ENCODE measurements around the gene BCR. TPM values are rescaled to one million over a fixed set of nuclear protein-coding genes. Genes with fewer than 3 reads are reported as not detected.

BCR gene
- total and polyA plus RNA-seq, 2 of the 13 experiments (the other 11 are each of a cell fraction or from before 2014, with no cell fraction given): 19.9 to 33.6 TPM

DNA sequence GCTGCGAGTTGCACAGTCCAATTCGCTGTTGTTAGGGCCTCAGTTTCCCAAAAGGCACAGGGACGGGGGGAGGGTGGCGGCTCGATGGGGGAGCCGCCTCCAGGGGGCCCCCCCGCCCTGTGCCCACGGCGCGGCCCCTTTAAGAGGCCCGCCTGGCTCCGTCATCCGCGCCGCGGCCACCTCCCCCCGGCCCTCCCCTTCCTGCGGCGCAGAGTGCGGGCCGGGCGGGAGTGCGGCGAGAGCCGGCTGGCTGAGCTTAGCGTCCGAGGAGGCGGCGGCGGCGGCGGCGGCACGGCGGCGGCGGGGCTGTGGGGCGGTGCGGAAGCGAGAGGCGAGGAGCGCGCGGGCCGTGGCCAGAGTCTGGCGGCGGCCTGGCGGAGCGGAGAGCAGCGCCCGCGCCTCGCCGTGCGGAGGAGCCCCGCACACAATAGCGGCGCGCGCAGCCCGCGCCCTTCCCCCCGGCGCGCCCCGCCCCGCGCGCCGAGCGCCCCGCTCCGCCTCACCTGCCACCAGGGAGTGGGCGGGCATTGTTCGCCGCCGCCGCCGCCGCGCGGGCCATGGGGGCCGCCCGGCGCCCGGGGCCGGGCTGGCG lies at the start of gene BCR (continued):
- no peak for TF ChIP-seq ZNF121 (CRISPR knock-in tag; IDR thresholded peaks at IDR 0.05)
- TF ChIP-seq ZNF547 (CRISPR knock-in tag; IDR thresholded peaks at IDR 0.05): no peak
- no peak for TF ChIP-seq RFX1 (IDR thresholded peaks at IDR 0.05)
- no peak for TF ChIP-seq ZKSCAN5 (CRISPR knock-in tag; IDR thresholded peaks at IDR 0.05)
- peak; percentile 72 for TF ChIP-seq RBFOX2 (IDR thresholded peaks at IDR 0.05; ENCODE audit: low read depth, low read length)
- TF ChIP-seq MYC (CRISPR knock-in tag; IDR thresholded peaks at IDR 0.05; ENCODE audit: borderline replicate concordance): peak; percentile 33; the same call in 1 of the 2 replicates
- peak; percentile 77 for TF ChIP-seq SKI (IDR thresholded peaks at IDR 0.05; ENCODE audit: partially characterized antibody)
- no peak for TF ChIP-seq HNRNPL (IDR thresholded peaks at IDR 0.05; ENCODE audit: low read depth, low read length)
- no peak for TF ChIP-seq HOXA7 (CRISPR knock-in tag; IDR thresholded peaks at IDR 0.05)
- TF ChIP-seq, protein P1, sequence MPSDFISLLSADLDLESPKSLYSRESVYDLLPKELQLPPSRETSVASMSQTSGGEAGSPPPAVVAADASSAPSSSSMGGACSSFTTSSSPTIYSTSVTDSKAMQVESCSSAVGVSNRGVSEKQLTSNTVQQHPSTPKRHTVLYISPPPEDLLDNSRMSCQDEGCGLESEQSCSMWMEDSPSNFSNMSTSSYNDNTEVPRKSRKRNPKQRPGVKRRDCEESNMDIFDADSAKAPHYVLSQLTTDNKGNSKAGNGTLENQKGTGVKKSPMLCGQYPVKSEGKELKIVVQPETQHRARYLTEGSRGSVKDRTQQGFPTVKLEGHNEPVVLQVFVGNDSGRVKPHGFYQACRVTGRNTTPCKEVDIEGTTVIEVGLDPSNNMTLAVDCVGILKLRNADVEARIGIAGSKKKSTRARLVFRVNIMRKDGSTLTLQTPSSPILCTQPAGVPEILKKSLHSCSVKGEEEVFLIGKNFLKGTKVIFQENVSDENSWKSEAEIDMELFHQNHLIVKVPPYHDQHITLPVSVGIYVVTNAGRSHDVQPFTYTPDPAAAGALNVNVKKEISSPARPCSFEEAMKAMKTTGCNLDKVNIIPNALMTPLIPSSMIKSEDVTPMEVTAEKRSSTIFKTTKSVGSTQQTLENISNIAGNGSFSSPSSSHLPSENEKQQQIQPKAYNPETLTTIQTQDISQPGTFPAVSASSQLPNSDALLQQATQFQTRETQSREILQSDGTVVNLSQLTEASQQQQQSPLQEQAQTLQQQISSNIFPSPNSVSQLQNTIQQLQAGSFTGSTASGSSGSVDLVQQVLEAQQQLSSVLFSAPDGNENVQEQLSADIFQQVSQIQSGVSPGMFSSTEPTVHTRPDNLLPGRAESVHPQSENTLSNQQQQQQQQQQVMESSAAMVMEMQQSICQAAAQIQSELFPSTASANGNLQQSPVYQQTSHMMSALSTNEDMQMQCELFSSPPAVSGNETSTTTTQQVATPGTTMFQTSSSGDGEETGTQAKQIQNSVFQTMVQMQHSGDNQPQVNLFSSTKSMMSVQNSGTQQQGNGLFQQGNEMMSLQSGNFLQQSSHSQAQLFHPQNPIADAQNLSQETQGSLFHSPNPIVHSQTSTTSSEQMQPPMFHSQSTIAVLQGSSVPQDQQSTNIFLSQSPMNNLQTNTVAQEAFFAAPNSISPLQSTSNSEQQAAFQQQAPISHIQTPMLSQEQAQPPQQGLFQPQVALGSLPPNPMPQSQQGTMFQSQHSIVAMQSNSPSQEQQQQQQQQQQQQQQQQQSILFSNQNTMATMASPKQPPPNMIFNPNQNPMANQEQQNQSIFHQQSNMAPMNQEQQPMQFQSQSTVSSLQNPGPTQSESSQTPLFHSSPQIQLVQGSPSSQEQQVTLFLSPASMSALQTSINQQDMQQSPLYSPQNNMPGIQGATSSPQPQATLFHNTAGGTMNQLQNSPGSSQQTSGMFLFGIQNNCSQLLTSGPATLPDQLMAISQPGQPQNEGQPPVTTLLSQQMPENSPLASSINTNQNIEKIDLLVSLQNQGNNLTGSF (CRISPR knock-in tag; IDR thresholded peaks at IDR 0.05): no peak
